HepG2 (cell line): ENCODE data around the gene WNT5B. TPM values are rescaled to one million over a fixed set of nuclear protein-coding genes. Genes with fewer than 3 reads are reported as not detected.

Experiments used
- ATAC-seq: fragments of 200-7000 bp; cut with Tn5 transposase; 3 replicates; pipeline ENCODE4 v1.9.1; 2020; ENCODE audit warnings: mild to moderate bottlenecking, moderate library complexity
- BruUV-seq: library from RNA; stranded (reverse); fragments of 400-500 nt; replicated peaks from 2 replicates; lab custom pipeline; 2021; lab: Mats Ljungman, UMichigan
- CTCF ChIA-PET: fragments of 300-600 bp; formaldehyde crosslinking; extraction: SDS; loops from one replicate; lab custom pipeline; 2021; ENCODE audit warnings: low total read pairs, inconsistent platforms, low intra/inter-chr PET ratio; lab: Yijun Ruan, JAX
- POLR2A ChIA-PET: fragments of 350-600 bp; sonication (Branson Sonifier 250); formaldehyde crosslinking; loops from one replicate; lab custom pipeline; 2020; ENCODE audit warnings: antibody characterized with exemption, inconsistent platforms; lab: Yijun Ruan, JAX
- DNase-seq: peaks from one replicate; pipeline ENCODE4 v3.0.0-alpha.2; 2015; ENCODE audit warnings: low spot score
- FAIRE-seq: peaks from 3 replicates; lab custom pipeline; 2011; peaks lifted over from hg19 to GRCh38; lab: Jason Lieb, UNC
- H2AFZ ChIP-seq: one replicate; pipeline ENCODE4 v1.6.1; 2011; ENCODE audit warnings: low read length, inconsistent platforms
- H3K27ac ChIP-seq: fragments of 300-600 bp; 3 replicates; pipeline ENCODE4 v1.8.0; 2011; ENCODE audit warnings: mixed run types, mild to moderate bottlenecking, mixed read lengths, low read length, inconsistent platforms; ENCODE audit not compliant: insufficient read depth; ENCODE audit errors: extremely low read length
- H3K27me3 ChIP-seq, 2 experiments: fragments of 200-600 bp in 1 of 2; 2 replicates in 1 of 2; 3 replicates in 1 of 2; pipeline versions ENCODE4 v1.6.0 to v1.8.0; 2011; ENCODE audit warnings: low read length in 2 of 2, mild to moderate bottlenecking in 2 of 2, moderate library complexity in 2 of 2, inconsistent platforms in 1 of 2; ENCODE audit not compliant: insufficient read depth in 2 of 2, control insufficient read depth in 1 of 2
- H3K36me3 ChIP-seq, 2 experiments: fragments of 200-600 bp in 1 of 2; replicated peaks in 1 of 2; 2 replicates in 1 of 2; 3 replicates in 1 of 2; pipeline versions ENCODE4 v1.5.1 to v1.8.0; 2011; ENCODE audit warnings: low read length in 2 of 2, inconsistent platforms in 1 of 2; ENCODE audit not compliant: insufficient read depth in 2 of 2, control insufficient read depth in 1 of 2
- H3K4me1 ChIP-seq: 2 replicates; pipeline ENCODE4 v1.5.1; 2012; ENCODE audit warnings: low read length, inconsistent platforms; ENCODE audit not compliant: insufficient read depth
- H3K4me2 ChIP-seq: 2 replicates; pipeline ENCODE4 v1.6.0; 2011; ENCODE audit warnings: low read depth, low read length, inconsistent platforms
- H3K4me3 ChIP-seq, 3 experiments: fragments of 200-600 bp in 1 of 3; sonication (generic), shearing (Covaris generic) in 1 of 3; replicated peaks in 1 of 3; 2 replicates each; pipeline ENCODE4 v1.5.1; 2011 to 2016; ENCODE audit warnings: low read length in 3 of 3, inconsistent platforms in 2 of 3, low read depth in 2 of 3, mild to moderate bottlenecking in 2 of 3, control low read depth in 1 of 3, mixed read lengths in 1 of 3; ENCODE audit not compliant: insufficient read depth in 1 of 3
- H3K79me2 ChIP-seq: one replicate; pipeline ENCODE4 v1.6.1; 2011; ENCODE audit warnings: low read length, inconsistent platforms; ENCODE audit not compliant: insufficient read depth
- H3K9ac ChIP-seq: 2 replicates; pipeline ENCODE4 v1.6.0; 2011; ENCODE audit warnings: mild to moderate bottlenecking, low read depth, low read length, inconsistent platforms; ENCODE audit not compliant: insufficient read depth
- H3K9me3 ChIP-seq: 2 replicates; pipeline ENCODE4 v1.5.1; 2012; ENCODE audit warnings: mild to moderate bottlenecking, low read length
- H4K20me1 ChIP-seq: 2 replicates; pipeline ENCODE4 v1.6.0; 2011; ENCODE audit warnings: inconsistent platforms, mild to moderate bottlenecking, low read length, moderate library complexity; ENCODE audit not compliant: insufficient read depth
- ARNTL ChIP-seq: sonication (generic); formaldehyde crosslinking; IDR thresholded peaks from 2 replicates; pipeline ENCODE4 v1.4.0; 2020; ENCODE audit warnings: mild to moderate bottlenecking, missing genetic modification reagents
- GTF2F1 ChIP-seq: fragments of 150-350 bp; IDR thresholded peaks from 2 replicates; pipeline ENCODE4 v1.6.1; 2014; ENCODE audit warnings: low read length
- HNRNPH1 ChIP-seq: fragments of 200-400 bp; formaldehyde crosslinking; optimal IDR thresholded peaks from 2 replicates; pipeline ENCODE3; 2017; ENCODE audit warnings: mild to moderate bottlenecking, low read depth, low read length
- MAFF ChIP-seq: IDR thresholded peaks from 2 replicates; pipeline ENCODE4 v1.6.1; 2011; ENCODE audit warnings: low read depth, low read length, improper control_type of control experiment
- MAFK ChIP-seq, 2 experiments: IDR thresholded peaks in 1 of 2; conservative IDR thresholded peaks in 1 of 2; 2 replicates each; pipeline ENCODE4 v1.6.1; 2011; ENCODE audit warnings: improper control_type of control experiment in 2 of 2, low read length in 2 of 2
- MYPOP ChIP-seq: sonication (generic); formaldehyde crosslinking; IDR thresholded peaks from 2 replicates; pipeline ENCODE4 v1.8.1; 2023; ENCODE audit warnings: mild to moderate bottlenecking, moderate library complexity, missing genetic modification reagents
- NBN ChIP-seq: fragments of 450-650 bp; conservative IDR thresholded peaks from 2 replicates; pipeline ENCODE4 v1.6.1; 2017
- TBX2 ChIP-seq: sonication (generic); formaldehyde crosslinking; IDR thresholded peaks from 2 replicates; pipeline ENCODE4 v1.5.0; 2020; ENCODE audit warnings: missing genetic modification reagents, mild to moderate bottlenecking, borderline replicate concordance
- TCF7 ChIP-seq: sonication (generic); IDR thresholded peaks from 2 replicates; pipeline ENCODE4 v1.6.1; 2016; ENCODE audit warnings: antibody characterized with exemption, low read depth
- ZBTB4 ChIP-seq: sonication (generic); formaldehyde crosslinking; IDR thresholded peaks from 2 replicates; pipeline ENCODE4 v1.4.0; 2020; ENCODE audit warnings: missing genetic modification reagents, mild to moderate bottlenecking, borderline replicate concordance
- ZNF430 ChIP-seq: sonication (generic); formaldehyde crosslinking; IDR thresholded peaks from 2 replicates; pipeline ENCODE4 v1.9.0; 2021; ENCODE audit warnings: mild to moderate bottlenecking, missing genetic modification reagents
- ZNF574 ChIP-seq: sonication (generic); formaldehyde crosslinking; IDR thresholded peaks from 2 replicates; pipeline ENCODE4 v1.4.0; 2020; ENCODE audit warnings: missing genetic modification reagents
- ZNF709 ChIP-seq: sonication (generic); formaldehyde crosslinking; IDR thresholded peaks from 2 replicates; pipeline ENCODE4 v1.5.0; 2020; ENCODE audit warnings: mild to moderate bottlenecking, missing genetic modification reagents
- WGBS: methylation state at CpG from one replicate; pipeline ENCODE4 v1.1.6; 2017; ENCODE audit warnings: low lambda C conversion rate; 5-methylcytosine and 5-hydroxymethylcytosine counted together
- in situ Hi-C: cut with HindIII; loops from 2 replicates; pipeline ENCODE4 v1.10.0; 2017; ENCODE audit warnings: low pct_unique_long_range_greater_than_20kb; ENCODE audit not compliant: extremely low pct_ligation_motif_present
- intact Hi-C: fragments of 100-400 bp; cut with micrococcal nuclease; formaldehyde crosslinking; loops from one replicate; pipeline ENCODE4 v1.10.0; 2022; ENCODE audit not compliant: unreplicated experiment
- polyA plus RNA-seq, 8 experiments: library from polyadenylated mRNA; depleted of rRNA in 3 of 8; stranded (reverse) in 7 of 8; unstranded in 1 of 8; fragments of >200 nt; fragmentation: Illumina TruSeq in 4 of 8; extraction: Trizol in 4 of 8; gene quantifications; 2 replicates each; pipeline versions ENCODE4 v1.2.1 to v1.2.3, GENCODE V29; 2011 to 2016; ENCODE audit warnings: low read depth in 4 of 8, missing spikeins in 1 of 8, mixed read lengths in 1 of 8; ENCODE audit not compliant: insufficient read depth in 1 of 8
- total RNA-seq, 5 experiments: library from RNA; depleted of rRNA; stranded (reverse); fragments of >200 nt; fragmentation: Illumina TruSeq; extraction: Trizol; gene quantifications; 2 replicates each; pipeline ENCODE4 v1.2.3, GENCODE V29; 2016; ENCODE audit warnings: low read depth in 1 of 5
- TF ChIP-seq, protein P1 (sequence below): sonication (generic); formaldehyde crosslinking; IDR thresholded peaks from 2 replicates; pipeline ENCODE4 v1.5.1; 2020; ENCODE audit warnings: mild to moderate bottlenecking, missing genetic modification reagents

The WNT5B gene
- total and polyA plus RNA-seq, 2 of the 13 experiments (the other 11 are each of a cell fraction or from before 2014, with no cell fraction given) = 0.04 TPM; not detected in 1

DNA sequence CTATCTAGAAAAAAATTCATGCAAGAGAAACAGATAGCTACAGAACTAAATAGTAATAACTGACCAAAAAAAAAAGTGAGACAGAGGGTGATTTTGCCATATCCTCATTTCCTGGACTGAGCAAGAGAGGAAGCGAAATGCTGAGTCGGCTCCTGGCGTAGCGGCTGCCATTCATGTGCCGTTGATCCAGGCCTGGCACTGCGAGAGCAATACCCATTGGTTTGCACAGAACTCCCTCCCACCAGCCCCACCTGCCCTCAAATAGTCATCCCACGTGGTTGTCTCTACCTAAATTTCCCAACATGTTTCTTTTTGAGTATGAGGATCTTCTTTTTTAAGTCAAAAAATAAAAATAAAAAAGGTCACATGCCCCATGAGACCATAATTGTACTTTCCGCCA lies 9.4 kb upstream of the WNT5B start (continued):
- TF ChIP-seq, protein P1, sequence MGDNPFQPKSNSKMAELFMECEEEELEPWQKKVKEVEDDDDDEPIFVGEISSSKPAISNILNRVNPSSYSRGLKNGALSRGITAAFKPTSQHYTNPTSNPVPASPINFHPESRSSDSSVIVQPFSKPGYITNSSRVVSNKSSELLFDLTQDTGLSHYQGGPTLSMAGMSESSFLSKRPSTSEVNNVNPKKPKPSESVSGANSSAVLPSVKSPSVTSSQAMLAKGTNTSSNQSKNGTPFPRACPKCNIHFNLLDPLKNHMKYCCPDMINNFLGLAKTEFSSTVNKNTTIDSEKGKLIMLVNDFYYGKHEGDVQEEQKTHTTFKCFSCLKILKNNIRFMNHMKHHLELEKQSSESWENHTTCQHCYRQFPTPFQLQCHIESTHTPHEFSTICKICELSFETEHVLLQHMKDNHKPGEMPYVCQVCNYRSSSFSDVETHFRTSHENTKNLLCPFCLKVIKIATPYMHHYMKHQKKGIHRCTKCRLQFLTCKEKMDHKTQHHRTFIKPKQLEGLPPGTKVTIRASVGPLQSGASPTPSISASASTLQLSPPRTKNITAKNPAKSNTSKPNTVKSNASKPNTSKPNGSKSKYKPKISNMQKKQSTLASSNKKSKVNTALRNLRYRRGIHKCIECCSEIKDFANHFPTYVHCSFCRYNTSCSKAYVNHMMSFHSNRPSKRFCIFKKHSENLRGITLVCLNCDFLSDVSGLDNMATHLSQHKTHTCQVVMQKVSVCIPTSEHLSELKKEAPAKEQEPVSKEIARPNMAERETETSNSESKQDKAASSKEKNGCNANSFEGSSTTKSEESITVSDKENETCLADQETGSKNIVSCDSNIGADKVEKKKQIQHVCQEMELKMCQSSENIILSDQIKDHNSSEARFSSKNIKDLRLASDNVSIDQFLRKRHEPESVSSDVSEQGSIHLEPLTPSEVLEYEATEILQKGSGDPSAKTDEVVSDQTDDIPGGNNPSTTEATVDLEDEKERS (CRISPR knock-in tag) = no peak
- TF ChIP-seq TCF7 = no peak
- TF ChIP-seq MAFK (conservative IDR thresholded peaks at IDR 0.05 in 1 of 2, IDR thresholded peaks at IDR 0.05 in 1 of 2; ENCODE audit: low read length in 2 of 2) = peak; percentile 76 to 90
- peak; percentile 81 for TF ChIP-seq MAFF
- no peak for TF ChIP-seq ZNF709
- TF ChIP-seq, all 625 proteins: peak for 2

- H3K4me2 ChIP-seq = no peak overlapping the region
- no peak overlapping the region for H3K4me3 ChIP-seq
- ChIA-PET POLR2A (no interaction called here), CTCF (no interaction called here)
- no peak for TF ChIP-seq NBN
- TF ChIP-seq MYPOP (CRISPR knock-in tag) = no peak
- no peak for TF ChIP-seq ARNTL
- TF ChIP-seq ZNF430 = no peak
- no peak for TF ChIP-seq GTF2F1
- TF ChIP-seq HNRNPH1 = no peak
- no peak for TF ChIP-seq ZBTB4 (CRISPR knock-in tag)
- TF ChIP-seq ZNF574 (CRISPR knock-in tag) = no peak
- TF ChIP-seq TBX2 = no peak
- no TSS peak for BruUV-seq
- in situ Hi-C loops = no loop called here
- 17% methylated on average over 1 of the region's 1 CpG for WGBS
- FAIRE-seq (no peak), ATAC-seq (no peak), DNase-seq (no peak)
- intact Hi-C loops = no loop called here
- no peaks in the 10 kb centered on the region for H3K36me3 ChIP-seq
- H2AFZ ChIP-seq = no peak overlapping the region
- no peaks in the 10 kb centered on the region for H4K20me1 ChIP-seq
- H3K79me2 ChIP-seq = no peaks in the 10 kb centered on the region
- H3K9me3 ChIP-seq = no peaks in the 10 kb centered on the region
- peaks cover 0 to 16% of the 10 kb centered on the region in 2 experiments; a peak in 1 of 5 replicates for H3K27me3 ChIP-seq
- no peak overlapping the region for H3K27ac ChIP-seq
- peaks cover 1% of the 10 kb centered on the region; the same call in 1 of the 2 replicates for H3K4me1 ChIP-seq
- no peak overlapping the region for H3K9ac ChIP-seq
Observed at GRCh38 chr12:1620092-1620491, 8.9 kb upstream of the WNT5B start.
